ENCODE measurements around the gene CLDN19.
"Not testable (repeated sequence)": the region's sequence is repeated elsewhere in the genome, so short reads cannot be mapped to it uniquely, and the experiment has no call there.

Gene CLDN19

GRCh38 chr1:42758641-42759040, 18.6 kb upstream of the CLDN19 start:
- no peak for DNase-seq

- DNase-seq = no peak
Observed at GRCh38 chr1:42757892-42758275, 17.8 kb upstream of the CLDN19 start.

GRCh38 chr1:42756956-42757891, 17.2 kb upstream of the CLDN19 start:
- DNase-seq = peak; percentile 61

GRCh38 chr1:42753070-42753469, 13.0 kb upstream of the CLDN19 start:
- DNase-seq = no peak

GRCh38 chr1:42752284-42752683, 12.2 kb upstream of the CLDN19 start:
- DNase-seq = no peak

GRCh38 chr1:42751511-42752070, 11.6 kb upstream of the CLDN19 start:
- DNase-seq = not testable (repeated sequence)

GRCh38 chr1:42750041-42750440, 10.0 kb upstream of the CLDN19 start:
- no peak for DNase-seq

- DNase-seq = no peak
Observed at GRCh38 chr1:42748461-42749410, 8.7 kb upstream of the CLDN19 start.

- DNase-seq = no peak
Observed at GRCh38 chr1:42748021-42748420, 8.0 kb upstream of the CLDN19 start.

GRCh38 chr1:42747125-42747524, 7.1 kb upstream of the CLDN19 start:
- no peak for DNase-seq

GRCh38 chr1:42746436-42747105, 6.5 kb upstream of the CLDN19 start:
- no peak for DNase-seq

GRCh38 chr1:42745851-42746250, 5.8 kb upstream of the CLDN19 start:
- DNase-seq = no peak

GRCh38 chr1:42744148-42744413, 4.0 kb upstream of the CLDN19 start:
- no peak for DNase-seq

- no peak for DNase-seq
Observed at GRCh38 chr1:42743317-42744147, 3.5 kb upstream of the CLDN19 start.

GRCh38 chr1:42742617-42743316, 2.7 kb upstream of the CLDN19 start:
- DNase-seq = no peak

- DNase-seq = no peak
Observed at GRCh38 chr1:42742141-42742540, 2.1 kb upstream of the CLDN19 start.

GRCh38 chr1:42741706-42742105, 1.7 kb upstream of the CLDN19 start:
- DNase-seq = no peak

- DNase-seq = no peak
Observed at GRCh38 chr1:42740851-42741580, 980 bp upstream of the CLDN19 start.

- no peak for DNase-seq
Observed at GRCh38 chr1:42738678-42739226, 1.3 kb downstream of the CLDN19 start.

GRCh38 chr1:42737986-42738677, 1.9 kb downstream of the CLDN19 start:
- DNase-seq = no peak
